GM12801 (cell line): Measurements from ENCODE around the gene TCHP.

ENCODE experiments used
- CTCF ChIP-seq: IDR thresholded peaks from one replicate; pipeline ENCODE4 v1.5.1; 2011; ENCODE audit warnings: control low read depth; ENCODE audit not compliant: insufficient read length; ENCODE audit errors: extremely low read depth

The TCHP gene

GRCh38 chr12:109948368-109948767, 48.3 kb downstream of the TCHP start:
- no peak for TF ChIP-seq CTCF

GRCh38 chr12:109949089-109949488, 49.0 kb downstream of the TCHP start:
- TF ChIP-seq CTCF, result no peak

- TF ChIP-seq CTCF, result no peak
Observed at GRCh38 chr12:109950625-109951024, 50.6 kb downstream of the TCHP start.

GRCh38 chr12:109951136-109951535, 51.1 kb downstream of the TCHP start:
- TF ChIP-seq CTCF, result no peak

- no peak for TF ChIP-seq CTCF
Observed at GRCh38 chr12:109951751-109952150, 51.7 kb downstream of the TCHP start.

GRCh38 chr12:109952160-109952858, 52.2 kb downstream of the TCHP start:
- no peak for TF ChIP-seq CTCF

GRCh38 chr12:109952873-109953272, 52.8 kb downstream of the TCHP start:
- TF ChIP-seq CTCF, result no peak
